ENCODE results near the gene CCK. TPM values are rescaled to one million over a fixed set of nuclear protein-coding genes. Genes with fewer than 3 reads are reported as not detected.

Gene CCK, protein sequence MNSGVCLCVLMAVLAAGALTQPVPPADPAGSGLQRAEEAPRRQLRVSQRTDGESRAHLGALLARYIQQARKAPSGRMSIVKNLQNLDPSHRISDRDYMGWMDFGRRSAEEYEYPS
- total RNA-seq (0.97 TPM in 1 of 2 replicates, not detected in the other), polyA plus RNA-seq (0.32 TPM in 1 of 2 replicates, not detected in the other)

GRCh38 chr3:42266085-42266484, at the start of gene CCK:
Gene CCK, minus strand, starts transcription at chr3:42266185. Its CDS starts 2,555 bp downstream, at chr3:42263630.
- whole genome bisulfite sequencing (ENCODE audit: low lambda C conversion rate, missing lambda C conversion rate): 92% methylated on average over 13 of the region's 16 CpGs

GRCh38 chr3:42314411-42314810, 48.4 kb upstream of the CCK start:
- Histone ChIP-seq H3K79me2 (no peaks in the 10 kb centered on the region), H3K9me3 (ENCODE audit: low read depth) (peaks cover 3% of the 10 kb centered on the region), H3K4me3 (no peak overlapping the region), H3K36me3 (replicated peaks; ENCODE audit: insufficient read depth, low read depth) (no peaks in the 10 kb centered on the region), H4K20me1 (ENCODE audit: insufficient read depth, poor library complexity, severe bottlenecking) (no peaks in the 10 kb centered on the region), H3K27ac (no peak overlapping the region), H3K4me2 (no peak overlapping the region), H2AFZ (no peak overlapping the region), H3K4me1 (ENCODE audit: insufficient read depth) (no peaks in the 10 kb centered on the region), H3K27me3 (no peaks in the 10 kb centered on the region), H3K9me2 (replicated peaks; ENCODE audit: insufficient read depth) (no peaks in the 10 kb centered on the region)
- no peak for DNase-seq (ENCODE audit: low spot score)
- WGBS (ENCODE audit: low lambda C conversion rate, missing lambda C conversion rate): 56% methylated on average over 2 of the region's 2 CpGs
- no peak for TF ChIP-seq EZH2phosphoT487 (IDR thresholded peaks at IDR 0.05; ENCODE audit: low read depth, severe bottlenecking, unreplicated experiment)
- TF ChIP-seq EZH2 (IDR thresholded peaks at IDR 0.05; ENCODE audit: borderline replicate concordance): no peak
- TF ChIP-seq CTCF (IDR thresholded peaks at IDR 0.05; ENCODE audit: poor library complexity): no peak

More at GRCh38 chr3:42266085-42266484, at the start of gene CCK:
- Histone ChIP-seq H3K9me2 (replicated peaks; ENCODE audit: insufficient read depth) (no peaks in the 10 kb centered on the region), H2AFZ (no peak within 1 kb of the TSS), H3K4me1 (ENCODE audit: insufficient read depth) (no peaks in the 10 kb centered on the region), H3K9me3 (ENCODE audit: low read depth) (no peaks in the 10 kb centered on the region), H3K27ac (no peak within 1 kb of the TSS), H3K27me3 (peaks cover 58% of the 10 kb centered on the region), H3K4me3 (no peak within 1 kb of the TSS), H3K4me2 (no peak within 1 kb of the TSS), H3K79me2 (no peaks in the 10 kb centered on the region), H3K36me3 (replicated peaks; ENCODE audit: insufficient read depth, low read depth) (no peaks in the 10 kb centered on the region), H4K20me1 (ENCODE audit: insufficient read depth, poor library complexity, severe bottlenecking) (no peaks in the 10 kb centered on the region)
- no peak for TF ChIP-seq EZH2 (IDR thresholded peaks at IDR 0.05; ENCODE audit: borderline replicate concordance)
- TF ChIP-seq EZH2phosphoT487 (IDR thresholded peaks at IDR 0.05; ENCODE audit: low read depth, severe bottlenecking, unreplicated experiment): no peak
- TF ChIP-seq CTCF (IDR thresholded peaks at IDR 0.05; ENCODE audit: poor library complexity): no peak
- no peak for DNase-seq (ENCODE audit: low spot score)

DNA sequence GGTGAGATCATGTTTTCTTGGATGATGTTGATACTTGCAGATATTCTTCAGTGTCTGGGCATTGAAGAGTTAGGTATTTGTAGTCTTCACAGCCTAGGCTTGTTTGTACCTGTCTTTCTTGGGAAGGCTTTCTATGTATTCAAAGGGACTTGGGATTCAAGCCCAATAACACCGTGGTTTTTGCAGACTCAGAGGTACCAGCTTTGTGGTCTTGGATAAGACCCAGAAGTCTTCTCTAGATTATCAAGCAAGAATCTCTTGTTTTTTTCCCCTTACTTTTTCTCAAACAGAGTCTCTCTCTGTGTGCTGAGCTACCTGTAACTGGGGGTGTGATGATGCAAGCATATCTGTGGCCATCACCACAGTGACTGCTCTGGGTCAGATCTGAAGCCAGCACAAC, 42.7 kb upstream of the CCK start:
- DNase-seq (ENCODE audit: low spot score): no peak
- Histone ChIP-seq H3K36me3 (replicated peaks; ENCODE audit: insufficient read depth, low read depth) (no peaks in the 10 kb centered on the region), H3K4me2 (no peak overlapping the region), H3K4me3 (no peak overlapping the region), H3K27me3 (no peaks in the 10 kb centered on the region), H3K79me2 (no peaks in the 10 kb centered on the region), H3K4me1 (ENCODE audit: insufficient read depth) (no peaks in the 10 kb centered on the region), H4K20me1 (ENCODE audit: insufficient read depth, poor library complexity, severe bottlenecking) (no peaks in the 10 kb centered on the region), H2AFZ (no peak overlapping the region), H3K9me3 (ENCODE audit: low read depth) (no peaks in the 10 kb centered on the region), H3K27ac (no peak overlapping the region), H3K9me2 (replicated peaks; ENCODE audit: insufficient read depth) (no peaks in the 10 kb centered on the region)
- WGBS (ENCODE audit: low lambda C conversion rate, missing lambda C conversion rate): 77% methylated on average over 1 of the region's 1 CpG
- no peak for TF ChIP-seq EZH2phosphoT487 (IDR thresholded peaks at IDR 0.05; ENCODE audit: low read depth, severe bottlenecking, unreplicated experiment)

DNA sequence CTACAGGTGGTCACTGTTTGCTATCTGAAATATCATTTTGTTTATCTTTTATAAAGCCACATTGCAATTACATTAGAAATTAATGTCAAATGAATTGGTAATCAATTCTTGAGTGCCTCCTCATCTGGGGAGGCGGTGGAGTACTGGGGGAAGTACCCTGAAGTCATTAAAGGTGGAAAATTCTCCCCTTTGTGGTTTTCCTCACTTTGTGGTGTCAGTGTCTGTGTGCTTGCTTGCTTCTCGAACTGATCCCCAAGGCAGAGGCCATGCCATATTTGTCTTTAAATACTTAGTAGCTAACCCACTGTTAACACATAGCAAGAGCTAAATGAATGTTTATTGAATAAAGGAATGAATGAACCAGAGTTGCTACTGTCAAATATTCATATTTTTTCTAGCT, 40.5 kb upstream of the CCK start:
- H3K36me3 ChIP-seq (replicated peaks; ENCODE audit: insufficient read depth, low read depth): no peaks in the 10 kb centered on the region
- no peaks in the 10 kb centered on the region for H4K20me1 ChIP-seq (ENCODE audit: insufficient read depth, poor library complexity, severe bottlenecking)
- H3K27ac ChIP-seq: no peak overlapping the region
- H3K4me1 ChIP-seq (ENCODE audit: insufficient read depth): no peaks in the 10 kb centered on the region
- H3K4me2 ChIP-seq: no peak overlapping the region
- H2AFZ ChIP-seq: no peak overlapping the region
- DNase-seq (ENCODE audit: low spot score): no peak
- WGBS (ENCODE audit: low lambda C conversion rate, missing lambda C conversion rate): 73% methylated on average over 2 of the region's 2 CpGs
- no peaks in the 10 kb centered on the region for H3K79me2 ChIP-seq
- H3K4me3 ChIP-seq: no peak overlapping the region
- no peaks in the 10 kb centered on the region for H3K9me3 ChIP-seq (ENCODE audit: low read depth)
- no peak for TF ChIP-seq EZH2 (IDR thresholded peaks at IDR 0.05; ENCODE audit: borderline replicate concordance)
- no peak for TF ChIP-seq EZH2phosphoT487 (IDR thresholded peaks at IDR 0.05; ENCODE audit: low read depth, severe bottlenecking, unreplicated experiment)
- no peak for TF ChIP-seq CTCF (IDR thresholded peaks at IDR 0.05; ENCODE audit: poor library complexity)
- no peaks in the 10 kb centered on the region for H3K9me2 ChIP-seq (replicated peaks; ENCODE audit: insufficient read depth)
- H3K27me3 ChIP-seq: no peaks in the 10 kb centered on the region
